IMR-90 (cell line): ENCODE data around the gene DNAJC5. TPM values are rescaled to one million over a fixed set of nuclear protein-coding genes. Genes with fewer than 3 reads are reported as not detected.

Source experiments
- ATAC-seq: fragments of 200-7000 bp; cut with Tn5 transposase; 2 replicates; pipeline ENCODE4 v1.9.1; 2020; ENCODE audit warnings: low read depth, mild to moderate bottlenecking, moderate library complexity
- BruUV-seq: library from RNA; stranded (reverse); fragments of 400-500 nt; replicated peaks from 2 replicates; lab custom pipeline; 2021; lab: Mats Ljungman, UMichigan
- CTCF ChIA-PET: fragments of 300-600 bp; formaldehyde crosslinking; extraction: SDS; loops from one replicate; lab custom pipeline; 2021; ENCODE audit warnings: antibody characterized with exemption; lab: Yijun Ruan, JAX
- POLR2A ChIA-PET: fragments of 300-600 bp; sonication (Branson Sonifier 250); formaldehyde crosslinking; loops from one replicate; lab custom pipeline; 2022; ENCODE audit warnings: antibody characterized with exemption; ENCODE audit not compliant: unreplicated experiment; lab: Charles Lee
- DNase-seq: peaks from one replicate; pipeline ENCODE4 v3.0.0; 2013
- H2AFZ ChIP-seq: replicated peaks from 2 replicates; pipeline ENCODE3; 2013; ENCODE audit warnings: low read length, mild to moderate bottlenecking; ENCODE audit not compliant: poor library complexity
- H2AK5ac ChIP-seq: 2 replicates; pipeline ENCODE4 v1.6.1; 2013; ENCODE audit warnings: low read depth, low read length, inconsistent platforms
- H2AK9ac ChIP-seq: replicated peaks from 2 replicates; pipeline ENCODE3; 2013; ENCODE audit warnings: mild to moderate bottlenecking, low read depth, low read length, moderate library complexity; ENCODE audit not compliant: poor library complexity
- H2BK120ac ChIP-seq: 2 replicates; pipeline ENCODE4 v1.6.1; 2013; ENCODE audit warnings: low read depth, low read length, inconsistent platforms
- H2BK15ac ChIP-seq: 3 replicates; pipeline ENCODE4 v1.6.1; 2013; ENCODE audit warnings: low read depth, low read length, inconsistent platforms
- H2BK20ac ChIP-seq: 2 replicates; pipeline ENCODE4 v1.6.1; 2013; ENCODE audit warnings: low read depth, mild to moderate bottlenecking, inconsistent platforms, low read length, moderate library complexity
- H2BK5ac ChIP-seq: 2 replicates; pipeline ENCODE4 v1.6.1; 2013; ENCODE audit warnings: mild to moderate bottlenecking, low read depth, low read length, inconsistent platforms; ENCODE audit not compliant: poor library complexity, severe bottlenecking
- H3K14ac ChIP-seq: replicated peaks from 2 replicates; pipeline ENCODE4 v1.6.1; 2013; ENCODE audit warnings: low read depth, low read length, inconsistent platforms
- H3K18ac ChIP-seq: 2 replicates; pipeline ENCODE4 v1.6.1; 2013; ENCODE audit warnings: low read depth, low read length, control low read depth
- H3K23ac ChIP-seq: 2 replicates; pipeline ENCODE4 v1.6.1; 2013; ENCODE audit warnings: low read depth, low read length, inconsistent platforms
- H3K27ac ChIP-seq: 2 replicates; pipeline ENCODE4 v1.5.1; 2013; ENCODE audit warnings: mild to moderate bottlenecking, control low read depth, low read length; ENCODE audit not compliant: insufficient read depth
- H3K27me3 ChIP-seq: 2 replicates; pipeline ENCODE4 v1.6.1; 2013; ENCODE audit warnings: low read length; ENCODE audit not compliant: control insufficient read depth, insufficient read depth
- H3K36me3 ChIP-seq: 2 replicates; pipeline ENCODE4 v1.6.1; 2013; ENCODE audit warnings: low read length, mixed read lengths; ENCODE audit not compliant: control insufficient read depth, insufficient read depth
- H3K4ac ChIP-seq: 2 replicates; pipeline ENCODE4 v1.6.1; 2013; ENCODE audit warnings: low read depth, low read length, inconsistent platforms
- H3K4me1 ChIP-seq: 2 replicates; pipeline ENCODE4 v1.6.1; 2013; ENCODE audit warnings: low read length, mixed read lengths; ENCODE audit not compliant: control insufficient read depth, insufficient read depth
- H3K4me2 ChIP-seq: 2 replicates; pipeline ENCODE4 v1.6.1; 2013; ENCODE audit warnings: low read depth, mild to moderate bottlenecking, control low read depth, low read length, moderate library complexity
- H3K4me3 ChIP-seq: 2 replicates; pipeline ENCODE4 v1.5.1; 2013; ENCODE audit warnings: low read depth, mild to moderate bottlenecking, control low read depth, low read length, moderate library complexity; ENCODE audit not compliant: insufficient read depth
- H3K56ac ChIP-seq: 2 replicates; pipeline ENCODE4 v1.6.1; 2013; ENCODE audit warnings: low read length, inconsistent platforms; ENCODE audit not compliant: insufficient read depth; ENCODE audit errors: extremely low read depth
- H3K79me1 ChIP-seq, 2 experiments: 2 replicates each; pipeline ENCODE4 v1.6.1; 2013; ENCODE audit warnings: low read length in 2 of 2, inconsistent platforms in 1 of 2, low read depth in 1 of 2
- H3K9ac ChIP-seq: 2 replicates; pipeline ENCODE4 v1.6.1; 2013; ENCODE audit warnings: low read depth, low read length, control low read depth
- H3K9me1 ChIP-seq: 2 replicates; pipeline ENCODE4 v1.6.1; 2013; ENCODE audit warnings: low read length, inconsistent platforms; ENCODE audit not compliant: insufficient read depth
- H3K9me3 ChIP-seq: 2 replicates; pipeline ENCODE4 v1.6.1; 2013; ENCODE audit warnings: low read length; ENCODE audit not compliant: control insufficient read depth, insufficient read depth
- H4K20me1 ChIP-seq: 2 replicates; pipeline ENCODE4 v1.6.1; 2013; ENCODE audit warnings: low read length, inconsistent platforms; ENCODE audit not compliant: insufficient read depth
- H4K5ac ChIP-seq: 2 replicates; pipeline ENCODE4 v1.6.1; 2013; ENCODE audit warnings: mild to moderate bottlenecking, low read depth, low read length, control low read depth
- H4K8ac ChIP-seq, 2 experiments: 2 replicates each; pipeline ENCODE4 v1.6.1; 2013; ENCODE audit warnings: low read depth in 2 of 2, low read length in 2 of 2, control low read depth in 1 of 2, inconsistent platforms in 1 of 2
- H4K91ac ChIP-seq: 2 replicates; pipeline ENCODE4 v1.6.1; 2013; ENCODE audit warnings: low read depth, low read length, inconsistent platforms; ENCODE audit not compliant: insufficient read depth
- BHLHE40 ChIP-seq: fragments of 150-350 bp; IDR thresholded peaks from 2 replicates; pipeline ENCODE4 v1.6.1; 2016; ENCODE audit warnings: mild to moderate bottlenecking, low read depth, low read length
- CEBPB ChIP-seq: IDR thresholded peaks from 2 replicates; pipeline ENCODE4 v1.6.1; 2012; ENCODE audit warnings: low read depth, low read length, improper control_type of control experiment
- MAFK ChIP-seq: IDR thresholded peaks from 2 replicates; pipeline ENCODE4 v1.6.1; 2012; ENCODE audit warnings: low read depth, low read length, improper control_type of control experiment
- MAZ ChIP-seq: IDR thresholded peaks from 2 replicates; pipeline ENCODE4 v1.6.1; 2012; ENCODE audit warnings: low read depth, mild to moderate bottlenecking, low read length, improper control_type of control experiment, moderate library complexity, borderline replicate concordance
- MXI1 ChIP-seq: IDR thresholded peaks from 2 replicates; pipeline ENCODE4 v1.6.1; 2012; ENCODE audit warnings: low read depth, mild to moderate bottlenecking, low read length, moderate library complexity, borderline replicate concordance
- NFE2L2 ChIP-seq: fragments of 150-350 bp; IDR thresholded peaks from 2 replicates; pipeline ENCODE4 v1.6.1; 2016; ENCODE audit warnings: low read depth, mild to moderate bottlenecking, low read length
- POLR2A ChIP-seq: IDR thresholded peaks from 2 replicates; pipeline ENCODE4 v1.6.1; 2012; ENCODE audit warnings: mild to moderate bottlenecking, low read depth, low read length
- RAD21 ChIP-seq: IDR thresholded peaks from 2 replicates; pipeline ENCODE4 v1.6.1; 2012; ENCODE audit warnings: low read length, improper control_type of control experiment
- RFX5 ChIP-seq: IDR thresholded peaks from 2 replicates; pipeline ENCODE4 v1.8.0; 2012; ENCODE audit warnings: low read depth, mild to moderate bottlenecking, low read length, moderate library complexity
- SMC3 ChIP-seq: fragments of 150-350 bp; IDR thresholded peaks from 2 replicates; pipeline ENCODE4 v1.6.1; 2016; ENCODE audit warnings: low read depth, mild to moderate bottlenecking, antibody characterized with exemption, low read length, moderate library complexity
- WGBS, 2 experiments: methylation state at CpG; one replicate each; pipeline versions ENCODE4 v1.1.5 to v1.1.7; 2013; ENCODE audit warnings: missing lambda C conversion rate in 2 of 2; ENCODE audit not compliant: insufficient read length in 1 of 2; ENCODE audit errors: extremely low coverage in 2 of 2; 5-methylcytosine and 5-hydroxymethylcytosine counted together
- dilution Hi-C: fragments of 300-500 bp; cut with HindIII; formaldehyde crosslinking; loops from one replicate; pipeline ENCODE4 v1.14.3; 2018; ENCODE audit warnings: low sequenced_read_pairs; ENCODE audit not compliant: unreplicated experiment
- in situ Hi-C: fragments of 300-500 bp; cut with MboI; formaldehyde crosslinking; loops from 3 replicates; pipeline ENCODE4 v1.14.3; 2019; ENCODE audit warnings: low sequenced_read_pairs, inconsistent platforms, mixed read lengths
- intact Hi-C: fragments of 100-400 bp; cut with micrococcal nuclease; formaldehyde crosslinking; loops from 2 replicates; pipeline ENCODE4 v1.10.0; 2022
- polyA plus RNA-seq, 3 experiments: library from polyadenylated mRNA; depleted of rRNA; stranded (reverse); fragments of >200 nt; gene quantifications; 2 replicates each; pipeline ENCODE4 v1.2.3, GENCODE V29; 2012; ENCODE audit warnings: low replicate concordance in 1 of 3
- total RNA-seq: library from RNA; depleted of rRNA; stranded (reverse); fragments of >200 nt; gene quantifications from 2 replicates; pipeline ENCODE4 v1.2.3, GENCODE V29; 2012
- TF ChIP-seq, protein P1 (sequence below): fragments of 150-350 bp; IDR thresholded peaks from 2 replicates; pipeline ENCODE4 v1.6.1; 2016; ENCODE audit warnings: low read depth, mild to moderate bottlenecking, low read length, moderate library complexity, borderline replicate concordance
- TF ChIP-seq, protein P2 (sequence below): fragments of 150-350 bp; IDR thresholded peaks from 2 replicates; pipeline ENCODE4 v1.6.1; 2017; ENCODE audit warnings: mild to moderate bottlenecking, antibody characterized with exemption, low read length, low read depth
- TF ChIP-seq, protein P3 (sequence below): conservative IDR thresholded peaks from 2 replicates; pipeline ENCODE4 v1.5.1; 2012; ENCODE audit warnings: mild to moderate bottlenecking, low read depth, low read length, improper control_type of control experiment

Gene DNAJC5
- total and polyA plus RNA-seq, 2 of the 4 experiments (the other 2 are of a cell fraction), result 35.6 to 45.2 TPM

DNA sequence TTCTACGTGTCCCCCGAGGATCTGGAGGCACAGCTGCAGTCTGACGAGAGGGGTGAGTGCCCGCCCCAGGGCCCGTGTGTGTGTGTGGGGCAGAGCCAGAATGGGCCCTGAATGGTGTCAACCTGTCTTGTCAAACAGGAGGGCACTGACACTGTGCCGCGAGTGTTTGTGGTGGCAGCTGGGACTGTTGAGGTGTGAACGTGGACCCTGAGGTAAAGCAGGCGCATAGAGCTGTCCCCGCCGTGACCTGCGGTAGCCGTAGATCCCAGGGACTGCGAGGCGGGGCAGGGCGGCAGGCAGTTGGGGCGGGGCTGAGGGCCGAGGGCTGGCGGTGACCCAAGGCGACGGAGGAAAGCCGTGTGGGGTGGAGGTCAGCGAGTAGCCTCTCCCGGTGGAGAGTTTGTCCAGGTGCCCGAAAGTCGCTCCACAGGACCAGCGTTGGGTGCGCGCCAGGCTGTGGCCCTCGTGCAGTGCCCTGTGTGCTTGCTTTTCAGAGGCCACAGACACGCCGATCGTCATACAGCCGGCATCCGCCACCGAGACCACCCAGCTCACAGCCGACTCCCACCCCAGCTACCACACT, 36.1 kb downstream of the DNAJC5 start:
- peaks cover 12% of the 10 kb centered on the region; the same call in 1 of the 2 replicates for H3K9me1 ChIP-seq
- no peak overlapping the region for H2BK20ac ChIP-seq
- no peak overlapping the region for H3K18ac ChIP-seq
- ChIA-PET CTCF (no interaction called here), POLR2A (no interaction called here)
- H2AFZ ChIP-seq, result no peak overlapping the region
- no peak overlapping the region for H2AK9ac ChIP-seq
- BruUV-seq, result no TSS peak
- H2BK15ac ChIP-seq, result no peak overlapping the region
- no peak overlapping the region for H3K9ac ChIP-seq
- DNase-seq, result no peak
- peaks cover 73% of the 10 kb centered on the region for H4K20me1 ChIP-seq
- H3K4ac ChIP-seq, result no peak overlapping the region
- no peak overlapping the region for H2AK5ac ChIP-seq
- in situ Hi-C loops (no loop called here), dilution Hi-C loops (no loop called here), intact Hi-C loops (no loop called here)
- WGBS, 2 experiments, result 93% methylated on average over 20 of the region's 37 CpGs; no CpG with 5 or more reads in 1 of the 2 experiments
- H3K23ac ChIP-seq, result no peak overlapping the region
- no peak overlapping the region for H3K4me3 ChIP-seq
- H3K79me1 ChIP-seq, result peaks cover 41 to 62% of the 10 kb centered on the region in 2 experiments
- no peaks in the 10 kb centered on the region for H3K27me3 ChIP-seq
- H4K5ac ChIP-seq, result no peak overlapping the region
- TF ChIP-seq MAFK, result no peak
- TF ChIP-seq MAZ, result no peak
- TF ChIP-seq CEBPB, result no peak
- TF ChIP-seq RFX5, result no peak
- TF ChIP-seq, protein P1, sequence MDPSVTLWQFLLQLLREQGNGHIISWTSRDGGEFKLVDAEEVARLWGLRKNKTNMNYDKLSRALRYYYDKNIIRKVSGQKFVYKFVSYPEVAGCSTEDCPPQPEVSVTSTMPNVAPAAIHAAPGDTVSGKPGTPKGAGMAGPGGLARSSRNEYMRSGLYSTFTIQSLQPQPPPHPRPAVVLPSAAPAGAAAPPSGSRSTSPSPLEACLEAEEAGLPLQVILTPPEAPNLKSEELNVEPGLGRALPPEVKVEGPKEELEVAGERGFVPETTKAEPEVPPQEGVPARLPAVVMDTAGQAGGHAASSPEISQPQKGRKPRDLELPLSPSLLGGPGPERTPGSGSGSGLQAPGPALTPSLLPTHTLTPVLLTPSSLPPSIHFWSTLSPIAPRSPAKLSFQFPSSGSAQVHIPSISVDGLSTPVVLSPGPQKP, result no peak
- TF ChIP-seq NFE2L2, result no peak
- TF ChIP-seq BHLHE40, result no peak
- TF ChIP-seq SMC3, result no peak
- no peak for TF ChIP-seq MXI1
- TF ChIP-seq POLR2A, result no peak
- TF ChIP-seq, protein P2, sequence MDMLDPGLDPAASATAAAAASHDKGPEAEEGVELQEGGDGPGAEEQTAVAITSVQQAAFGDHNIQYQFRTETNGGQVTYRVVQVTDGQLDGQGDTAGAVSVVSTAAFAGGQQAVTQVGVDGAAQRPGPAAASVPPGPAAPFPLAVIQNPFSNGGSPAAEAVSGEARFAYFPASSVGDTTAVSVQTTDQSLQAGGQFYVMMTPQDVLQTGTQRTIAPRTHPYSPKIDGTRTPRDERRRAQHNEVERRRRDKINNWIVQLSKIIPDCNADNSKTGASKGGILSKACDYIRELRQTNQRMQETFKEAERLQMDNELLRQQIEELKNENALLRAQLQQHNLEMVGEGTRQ, result no peak
- TF ChIP-seq RAD21, result no peak
- TF ChIP-seq, protein P3, sequence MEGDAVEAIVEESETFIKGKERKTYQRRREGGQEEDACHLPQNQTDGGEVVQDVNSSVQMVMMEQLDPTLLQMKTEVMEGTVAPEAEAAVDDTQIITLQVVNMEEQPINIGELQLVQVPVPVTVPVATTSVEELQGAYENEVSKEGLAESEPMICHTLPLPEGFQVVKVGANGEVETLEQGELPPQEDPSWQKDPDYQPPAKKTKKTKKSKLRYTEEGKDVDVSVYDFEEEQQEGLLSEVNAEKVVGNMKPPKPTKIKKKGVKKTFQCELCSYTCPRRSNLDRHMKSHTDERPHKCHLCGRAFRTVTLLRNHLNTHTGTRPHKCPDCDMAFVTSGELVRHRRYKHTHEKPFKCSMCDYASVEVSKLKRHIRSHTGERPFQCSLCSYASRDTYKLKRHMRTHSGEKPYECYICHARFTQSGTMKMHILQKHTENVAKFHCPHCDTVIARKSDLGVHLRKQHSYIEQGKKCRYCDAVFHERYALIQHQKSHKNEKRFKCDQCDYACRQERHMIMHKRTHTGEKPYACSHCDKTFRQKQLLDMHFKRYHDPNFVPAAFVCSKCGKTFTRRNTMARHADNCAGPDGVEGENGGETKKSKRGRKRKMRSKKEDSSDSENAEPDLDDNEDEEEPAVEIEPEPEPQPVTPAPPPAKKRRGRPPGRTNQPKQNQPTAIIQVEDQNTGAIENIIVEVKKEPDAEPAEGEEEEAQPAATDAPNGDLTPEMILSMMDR, result no peak
- no peak overlapping the region for H4K8ac ChIP-seq
- H3K27ac ChIP-seq, result no peak overlapping the region
- ATAC-seq, result no peak
- H3K4me1 ChIP-seq, result no peaks in the 10 kb centered on the region
- H3K56ac ChIP-seq, result no peak overlapping the region
- no peak overlapping the region for H4K91ac ChIP-seq
- no peak overlapping the region for H2BK5ac ChIP-seq
- peaks cover 73% of the 10 kb centered on the region for H3K36me3 ChIP-seq
- no peak overlapping the region for H3K4me2 ChIP-seq
- no peak overlapping the region for H3K14ac ChIP-seq
- H3K9me3 ChIP-seq, result no peaks in the 10 kb centered on the region
- H2BK120ac ChIP-seq, result no peak overlapping the region
